H1 (cell line): ENCODE measurements around the gene SMIM20. TPM values are rescaled to one million over a fixed set of nuclear protein-coding genes. Genes with fewer than 3 reads are reported as not detected.

Experiments
- CTCF ChIA-PET: fragments of 300-600 bp; sonication (Branson Sonifier 250); formaldehyde crosslinking; loops from one replicate; lab custom pipeline; 2021; ENCODE audit not compliant: partially characterized antibody; lab: Charles Lee
- POLR2A ChIA-PET: fragments of 300-600 bp; sonication (Branson Sonifier 250); formaldehyde crosslinking; loops from one replicate; lab custom pipeline; 2021; ENCODE audit warnings: inconsistent platforms; ENCODE audit not compliant: partially characterized antibody; lab: Charles Lee
- DNase-seq, 2 experiments: peaks; one replicate each; pipeline versions ENCODE4 v3.0.0 to v3.0.0-alpha.2; 2010 to 2022; ENCODE audit warnings: low spot score in 2 of 2, low read depth in 1 of 2, mixed read lengths in 1 of 2
- FAIRE-seq: peaks from 2 replicates; lab custom pipeline; 2011; peaks lifted over from hg19 to GRCh38; lab: Jason Lieb, UNC
- H2AFZ ChIP-seq: 2 replicates; pipeline ENCODE4 v1.8.1; 2012; ENCODE audit warnings: low read length, inconsistent platforms
- H2AK5ac ChIP-seq: 2 replicates; pipeline ENCODE4 v1.6.1; 2013; ENCODE audit warnings: low read depth, low read length
- H2BK120ac ChIP-seq: replicated peaks from 2 replicates; pipeline ENCODE3; 2013; ENCODE audit warnings: low read depth, low read length, inconsistent platforms
- H2BK12ac ChIP-seq: 2 replicates; pipeline ENCODE4 v1.6.1; 2013; ENCODE audit warnings: low read depth, low read length
- H2BK15ac ChIP-seq: 2 replicates; pipeline ENCODE4 v1.6.1; 2013; ENCODE audit warnings: low read length
- H2BK20ac ChIP-seq: 2 replicates; pipeline ENCODE4 v1.6.1; 2013; ENCODE audit warnings: low read length
- H2BK5ac ChIP-seq: 2 replicates; pipeline ENCODE4 v1.6.1; 2013; ENCODE audit warnings: low read depth, low read length
- H3K14ac ChIP-seq: 2 replicates; pipeline ENCODE4 v1.6.1; 2013; ENCODE audit warnings: inconsistent platforms; ENCODE audit not compliant: insufficient read length
- H3K18ac ChIP-seq: 2 replicates; pipeline ENCODE4 v1.6.1; 2013; ENCODE audit warnings: low read length; ENCODE audit errors: extremely low read depth
- H3K23ac ChIP-seq: 2 replicates; pipeline ENCODE4 v1.6.1; 2013; ENCODE audit warnings: inconsistent platforms; ENCODE audit not compliant: insufficient read length
- H3K23me2 ChIP-seq: 2 replicates; pipeline ENCODE4 v1.6.1; 2013; ENCODE audit warnings: low read depth, low read length
- H3K27ac ChIP-seq: 2 replicates; pipeline ENCODE4 v1.6.1; 2011; ENCODE audit warnings: low read depth, low read length, inconsistent platforms
- H3K27me3 ChIP-seq, 4 experiments: replicated peaks in 1 of 4; 1 replicate in 1 of 4; 2 replicates in 3 of 4; pipeline versions ENCODE4 v1.6.1 to v1.8.1; 2011 to 2013; ENCODE audit warnings: low read length in 3 of 4, mild to moderate bottlenecking in 3 of 4, inconsistent platforms in 2 of 4, mixed read lengths in 2 of 4, moderate library complexity in 1 of 4; ENCODE audit not compliant: control insufficient read depth in 3 of 4, insufficient read depth in 3 of 4; ENCODE audit errors: extremely low read depth in 1 of 4
- H3K36me3 ChIP-seq, 4 experiments: 2 replicates each; pipeline versions ENCODE4 v1.6.1 to v1.8.1; 2011 to 2013; ENCODE audit warnings: mild to moderate bottlenecking in 4 of 4, low read length in 3 of 4, moderate library complexity in 2 of 4, control low read depth in 1 of 4, inconsistent platforms in 1 of 4; ENCODE audit not compliant: insufficient read depth in 4 of 4, control insufficient read depth in 2 of 4
- H3K4ac ChIP-seq: replicated peaks from 2 replicates; pipeline ENCODE3; 2013; ENCODE audit warnings: low read length, low read depth, mixed read lengths, inconsistent platforms; ENCODE audit not compliant: insufficient read length
- H3K4me1 ChIP-seq, 4 experiments: replicated peaks in 1 of 4; 1 replicate in 1 of 4; 2 replicates in 3 of 4; pipeline versions ENCODE4 v1.6.1 to v1.8.1; 2011 to 2013; ENCODE audit warnings: low read length in 3 of 4, inconsistent platforms in 2 of 4, mixed read lengths in 1 of 4; ENCODE audit not compliant: insufficient read depth in 4 of 4, control insufficient read depth in 3 of 4
- H3K4me2 ChIP-seq, 2 experiments: 2 replicates each; pipeline versions ENCODE4 v1.6.1 to v1.8.1; 2011 to 2013; ENCODE audit warnings: low read depth in 2 of 2, low read length in 2 of 2, control low read depth in 1 of 2, inconsistent platforms in 1 of 2, mild to moderate bottlenecking in 1 of 2; ENCODE audit not compliant: insufficient read depth in 1 of 2
- H3K4me3 ChIP-seq, 4 experiments: fragments of 200-600, 300-600 bp in 1 of 4; sonication (generic), shearing (Covaris generic), sonication (Bioruptor Twin) in 1 of 4; 2 replicates each; pipeline versions ENCODE4 v1.5.1 to v1.8.1; 2011 to 2016; ENCODE audit warnings: low read length in 4 of 4, low read depth in 3 of 4, control low read depth in 2 of 4, inconsistent platforms in 2 of 4, mild to moderate bottlenecking in 2 of 4, mixed read lengths in 1 of 4, moderate library complexity in 1 of 4; ENCODE audit not compliant: insufficient read depth in 2 of 4; ENCODE audit errors: extremely low read depth in 1 of 4
- H3K56ac ChIP-seq: replicated peaks from 2 replicates; pipeline ENCODE3; 2013; ENCODE audit warnings: low read depth, mild to moderate bottlenecking, mixed read lengths, low read length, inconsistent platforms; ENCODE audit not compliant: insufficient read length
- H3K79me1 ChIP-seq: 2 replicates; pipeline ENCODE4 v1.6.1; 2013; ENCODE audit warnings: low read depth, low read length, control low read depth
- H3K79me2 ChIP-seq, 2 experiments: 2 replicates each; pipeline versions ENCODE4 v1.6.1 to v1.8.1; 2012 to 2013; ENCODE audit warnings: low read length in 2 of 2, mild to moderate bottlenecking in 2 of 2, inconsistent platforms in 1 of 2; ENCODE audit not compliant: insufficient read depth in 2 of 2, control insufficient read depth in 1 of 2
- H3K9ac ChIP-seq, 4 experiments: replicated peaks in 1 of 4; 1 replicate in 1 of 4; 2 replicates in 3 of 4; pipeline versions ENCODE4 v1.6.1 to v1.8.1; 2011 to 2013; ENCODE audit warnings: low read depth in 3 of 4, low read length in 3 of 4, control low read depth in 2 of 4, mild to moderate bottlenecking in 2 of 4, moderate library complexity in 2 of 4, inconsistent platforms in 1 of 4; ENCODE audit errors: extremely low read depth in 1 of 4
- H3K9me3 ChIP-seq, 2 experiments: 2 replicates each; pipeline versions ENCODE4 v1.6.1 to v1.8.1; 2012 to 2013; ENCODE audit warnings: mild to moderate bottlenecking in 2 of 2, moderate library complexity in 2 of 2, control low read depth in 1 of 2, inconsistent platforms in 1 of 2, low read depth in 1 of 2, low read length in 1 of 2, mixed read lengths in 1 of 2; ENCODE audit not compliant: insufficient read depth in 2 of 2
- H4K20me1 ChIP-seq, 2 experiments: replicated peaks in 1 of 2; 2 replicates each; pipeline versions ENCODE3 to v1.8.1; 2011 to 2013; ENCODE audit warnings: inconsistent platforms in 2 of 2, low read length in 2 of 2, mild to moderate bottlenecking in 1 of 2; ENCODE audit not compliant: insufficient read depth in 2 of 2, control insufficient read depth in 1 of 2
- H4K5ac ChIP-seq: 2 replicates; pipeline ENCODE4 v1.6.1; 2013; ENCODE audit warnings: low read length, low read depth, mixed read lengths, inconsistent platforms; ENCODE audit not compliant: insufficient read length
- H4K8ac ChIP-seq: 2 replicates; pipeline ENCODE4 v1.8.0; 2013; ENCODE audit warnings: mild to moderate bottlenecking, moderate library complexity, low read length, inconsistent platforms; ENCODE audit not compliant: insufficient read depth; ENCODE audit errors: extremely low read depth
- H4K91ac ChIP-seq: replicated peaks from 2 replicates; pipeline ENCODE3; 2013; ENCODE audit warnings: low read length, mixed read lengths, inconsistent platforms; ENCODE audit not compliant: insufficient read length
- SIRT6 ChIP-seq: IDR thresholded peaks from one replicate; pipeline ENCODE4 v1.7.1; 2012; ENCODE audit warnings: low read length, inconsistent platforms
- WGBS, 2 experiments: shearing (Covaris generic) in 1 of 2; methylation state at CpG; one replicate each; pipeline versions ENCODE4 v1.1.6 to v1.1.7; 2013 to 2015; ENCODE audit warnings: low lambda C conversion rate in 2 of 2, mixed read lengths in 2 of 2, inconsistent platforms in 1 of 2, low coverage in 1 of 2, missing lambda C conversion rate in 1 of 2; ENCODE audit not compliant: insufficient replicate concordance in 2 of 2, insufficient coverage in 1 of 2, insufficient read length in 1 of 2; ENCODE audit errors: extremely low coverage in 1 of 2, missing lambda C conversion rate in 1 of 2; 5-methylcytosine and 5-hydroxymethylcytosine counted together
- polyA plus RNA-seq, 7 experiments: library from polyadenylated mRNA; depleted of rRNA in 3 of 7; stranded (reverse) in 5 of 7; unstranded in 2 of 7; fragments of >200 nt in 5 of 7; fragments of 200-250 nt in 2 of 7; gene quantifications; 1 replicate in 5 of 7; 2 replicates in 1 of 7; 4 replicates in 1 of 7; pipeline versions ENCODE4 v1.2.1 to v1.2.3, GENCODE V29; 2011 to 2013; ENCODE audit warnings: missing spikeins in 2 of 7, mixed read lengths in 2 of 7
- total RNA-seq: library from RNA; stranded (reverse); fragmentation: NEBNext Ultra II Directional; extraction: Animal tissue kit (Norgen Biotek cat#: 25700); gene quantifications from 2 replicates; pipeline ENCODE4 v1.2.1, GENCODE V29; 2021
- TF ChIP-seq, protein P1 (sequence below): IDR thresholded peaks from 2 replicates; pipeline ENCODE4 v1.6.1; 2012; ENCODE audit warnings: inconsistent platforms
- TF ChIP-seq, protein P2 (sequence below): IDR thresholded peaks from 2 replicates; pipeline ENCODE4 v1.6.1; 2012; ENCODE audit warnings: inconsistent platforms

The SMIM20 gene
- total and polyA plus RNA-seq, 2 of the 8 experiments (the other 6 are each of a cell fraction or from before 2014, with no cell fraction given) = 21.9 to 36.9 TPM

DNA sequence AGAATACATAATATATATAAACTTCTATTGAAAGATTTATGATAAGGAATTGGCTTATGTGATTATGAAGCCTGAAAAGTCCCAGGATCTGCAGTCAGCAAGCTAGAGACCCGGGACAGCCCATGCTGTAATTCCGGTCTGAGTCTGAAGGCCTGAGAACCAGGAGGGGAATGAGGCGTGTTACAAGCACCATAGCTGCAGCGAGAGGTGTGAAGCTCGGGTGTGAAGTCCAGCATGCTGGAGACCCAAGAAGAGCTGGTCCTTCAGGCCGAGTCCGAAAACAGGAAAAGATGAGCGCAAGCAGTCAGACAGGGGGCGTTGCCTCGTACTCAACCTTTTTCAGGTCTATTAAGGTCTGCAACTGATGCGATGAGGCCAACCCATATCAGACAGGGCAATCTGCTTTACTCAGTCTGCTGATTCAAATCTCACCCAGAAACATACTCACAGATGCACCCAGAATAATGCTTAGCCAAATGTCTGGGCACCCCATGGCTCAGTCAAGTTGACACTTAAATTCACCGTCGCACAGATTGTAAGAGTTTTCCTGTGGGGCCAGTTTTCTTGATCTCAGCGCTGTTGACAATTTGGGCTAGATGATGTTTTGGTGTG, 40.4 kb downstream of the SMIM20 start:
- H3K27me3 ChIP-seq = peaks cover 0 to 2% (median 0%) of the 10 kb centered on the region in 4 experiments; a peak in 1 of 7 replicates
- WGBS, 2 experiments = 74% methylated on average over 14 of the region's 14 CpGs; no CpG with 5 or more reads in 1 of the 2 experiments
- H3K4ac ChIP-seq = no peak overlapping the region
- DNase-seq (no peak), FAIRE-seq (no peak)
- H3K23me2 ChIP-seq = no peaks in the 10 kb centered on the region
- H3K18ac ChIP-seq = no peak overlapping the region
- POLR2A ChIA-PET = interaction anchor here (0.6 to 1.2 kb wide), 2 partner anchors 40 to 314 kb away, joined by 3 read pairs; partner anchors contain the start of gene SMIM20
- no peaks in the 10 kb centered on the region for H3K79me1 ChIP-seq
- no peaks in the 10 kb centered on the region for H4K20me1 ChIP-seq
- H3K23ac ChIP-seq = no peak overlapping the region
- H2BK20ac ChIP-seq = peak overlapping the region; percentile 4; the same call in 1 of the 2 replicates
- no peak overlapping the region for H4K8ac ChIP-seq
- TF ChIP-seq, protein P1, sequence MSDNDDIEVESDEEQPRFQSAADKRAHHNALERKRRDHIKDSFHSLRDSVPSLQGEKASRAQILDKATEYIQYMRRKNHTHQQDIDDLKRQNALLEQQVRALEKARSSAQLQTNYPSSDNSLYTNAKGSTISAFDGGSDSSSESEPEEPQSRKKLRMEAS = peak; percentile 50
- TF ChIP-seq, protein P2, sequence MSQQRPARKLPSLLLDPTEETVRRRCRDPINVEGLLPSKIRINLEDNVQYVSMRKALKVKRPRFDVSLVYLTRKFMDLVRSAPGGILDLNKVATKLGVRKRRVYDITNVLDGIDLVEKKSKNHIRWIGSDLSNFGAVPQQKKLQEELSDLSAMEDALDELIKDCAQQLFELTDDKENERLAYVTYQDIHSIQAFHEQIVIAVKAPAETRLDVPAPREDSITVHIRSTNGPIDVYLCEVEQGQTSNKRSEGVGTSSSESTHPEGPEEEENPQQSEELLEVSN = peak; percentile 53; the same call in 1 of the 2 replicates
- no peak for TF ChIP-seq SIRT6
- TF ChIP-seq, all 59 proteins: peak for 2
- CTCF ChIA-PET = interaction anchor here (0.9 to 2.2 kb wide), 7 partner anchors 7 to 131 kb away, joined by 3 to 9 read pairs (median 3); no protein-coding TSS in a partner anchor
- peaks cover 3 to 17% (median 13%) of the 10 kb centered on the region in 4 experiments; a peak in 6 of 7 replicates for H3K4me1 ChIP-seq
- no peak overlapping the region for H3K9ac ChIP-seq
- no peak overlapping the region for H3K56ac ChIP-seq
- H3K9me3 ChIP-seq = no peaks in the 10 kb centered on the region
- H2BK15ac ChIP-seq = no peak overlapping the region
- no peak overlapping the region for H4K91ac ChIP-seq
- no peak overlapping the region for H2BK120ac ChIP-seq
- peak overlapping the region; percentile 27; the same call in 1 of the 2 replicates for H2BK12ac ChIP-seq
- H2AFZ ChIP-seq = no peak overlapping the region
- H4K5ac ChIP-seq = no peak overlapping the region
- no peak overlapping the region for H2BK5ac ChIP-seq
- no peaks in the 10 kb centered on the region; a peak in 1 of 8 replicates for H3K36me3 ChIP-seq
- no peak overlapping the region for H3K27ac ChIP-seq
- no peak overlapping the region for H3K14ac ChIP-seq
- no peaks in the 10 kb centered on the region for H3K79me2 ChIP-seq
- H3K4me3 ChIP-seq = no peak overlapping the region
- no peak overlapping the region for H3K4me2 ChIP-seq
- no peak overlapping the region for H2AK5ac ChIP-seq
